Measurements from ENCODE around the gene EPOP. TPM values are rescaled to one million over a fixed set of nuclear protein-coding genes. Genes with fewer than 3 reads are reported as not detected.

The EPOP gene
- total and polyA plus RNA-seq, 2 donors (not counting 3 experiments of a cell fraction or from before 2014, with no cell fraction given): 0.43 to 2.9 TPM

- Histone ChIP-seq H3K27me3 (ENCODE audit: control insufficient read depth in 2 of 2, insufficient read depth in 2 of 2, low read length in 2 of 2) (no peaks in the 10 kb centered on the region), H3K27ac (ENCODE audit: insufficient read depth, low read depth, low read length) (no peak overlapping the region), H4K20me1 (replicated peaks; ENCODE audit: control insufficient read depth, extremely low read depth, insufficient read depth, low read length) (no peaks in the 10 kb centered on the region), H3K4me3 (replicated peaks in 1 of 3; ENCODE audit: insufficient read depth in 1 of 3, low read depth in 1 of 3, low read length in 3 of 3) (peak overlapping the region; percentile 51 to 87 (median 81)), H3K79me2 (ENCODE audit: control insufficient read depth, insufficient read depth, low read length) (peaks cover 16% of the 10 kb centered on the region), H3K9me3 (replicated peaks; ENCODE audit: control insufficient read depth, insufficient read depth, low read length) (no peaks in the 10 kb centered on the region), H3K9ac (replicated peaks; ENCODE audit: extremely low read depth, insufficient read depth, low read length) (peak overlapping the region; percentile 50), H2AFZ (ENCODE audit: low read depth, low read length) (peak overlapping the region; percentile 26), H3K4me2 (ENCODE audit: insufficient read depth, low read length) (peak overlapping the region; percentile 62), H3K36me3 (ENCODE audit: control insufficient read depth in 2 of 2, extremely low read depth in 1 of 2, insufficient read depth in 2 of 2, low read length in 2 of 2) (peaks cover 0 to 14% of the 10 kb centered on the region in 2 experiments), H3K9me1 (replicated peaks; ENCODE audit: control insufficient read depth, extremely low read depth, insufficient read depth, low read length) (no peaks in the 10 kb centered on the region), H3K4me1 (ENCODE audit: control insufficient read depth, extremely low read depth, insufficient read depth, low read length) (peaks cover 37% of the 10 kb centered on the region)
- dilution Hi-C loops (cut with MboI; ENCODE audit: extremely low pct_ligation_motif_present, low sequenced_read_pairs) (no loop called here), intact Hi-C loops (cut with micrococcal nuclease) (loop anchor here (1.0 kb wide), 1 partner anchor 29 kb away; no protein-coding TSS in a partner anchor)
- FAIRE-seq: no peak
- TF ChIP-seq JUN (IDR thresholded peaks at IDR 0.05; ENCODE audit: borderline replicate concordance, insufficient read depth, insufficient read length, low read depth) (no peak), MYC (IDR thresholded peaks at IDR 0.05; ENCODE audit: low read depth, low read length) (no peak), EZH2 (IDR thresholded peaks at IDR 0.05; ENCODE audit: borderline replicate concordance, low read depth, low read length, severe bottlenecking) (no peak), POLR2A (IDR thresholded peaks at IDR 0.05; ENCODE audit: low read depth, low read length) (no peak), POLR2AphosphoS5 (IDR thresholded peaks at IDR 0.05; ENCODE audit: insufficient read depth, low read depth, low read length) (no peak), FOS (IDR thresholded peaks at IDR 0.05; ENCODE audit: borderline replicate concordance, insufficient read depth, low read length) (no peak), GATA2 (IDR thresholded peaks at IDR 0.05; ENCODE audit: insufficient read depth, insufficient read length, low read depth, low read length) (no peak), CTCF (IDR thresholded peaks at IDR 0.05; ENCODE audit: extremely low read depth in 1 of 2, insufficient read depth in 1 of 2, low read depth in 1 of 2, low read length in 2 of 2) (no peak)
- TF ChIP-seq, protein P1, sequence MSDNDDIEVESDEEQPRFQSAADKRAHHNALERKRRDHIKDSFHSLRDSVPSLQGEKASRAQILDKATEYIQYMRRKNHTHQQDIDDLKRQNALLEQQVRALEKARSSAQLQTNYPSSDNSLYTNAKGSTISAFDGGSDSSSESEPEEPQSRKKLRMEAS (IDR thresholded peaks at IDR 0.05; ENCODE audit: insufficient read depth, insufficient read length): no peak
- peak; percentile 27 for DNase-seq (ENCODE audit: low read depth, low spot score)
- ChIA-PET CTCF (interaction anchor here (1.0 to 3.8 kb wide), 7 partner anchors 10 to 31 kb away, joined by 3 to 39 read pairs (median 8); partner anchors contain the start of gene CISD3), POLR2A (no interaction called here)
- BruUV-seq (replicated peaks): no TSS peak
Measured at GRCh38 chr17:38706505-38707216, 31.9 kb upstream of the EPOP start.

Measured in endothelial cell of umbilical vein (primary cell).